OCI-LY7 (cell line): ENCODE data around the gene MMP15. TPM values are rescaled to one million over a fixed set of nuclear protein-coding genes. Genes with fewer than 3 reads are reported as not detected.

Experiments
- BruUV-seq: library from RNA; stranded (reverse); fragments of 400-500 nt; replicated peaks from 2 replicates; lab custom pipeline; 2021; lab: Mats Ljungman, UMichigan
- CTCF ChIA-PET: fragments of 300-600 bp; sonication (Branson Sonifier 250); formaldehyde crosslinking; loops from one replicate; lab custom pipeline; 2022; ENCODE audit warnings: antibody characterized with exemption; ENCODE audit not compliant: unreplicated experiment; lab: Charles Lee
- POLR2A ChIA-PET: fragments of 300-600 bp; sonication (Branson Sonifier 250); formaldehyde crosslinking; loops from one replicate; lab custom pipeline; 2022; ENCODE audit warnings: antibody characterized with exemption; lab: Charles Lee
- DNase-seq: peaks from one replicate; pipeline ENCODE4 v3.0.0-alpha.2; 2015; ENCODE audit warnings: low spot score
- H2AFZ ChIP-seq: fragments of 200-600 bp; sonication (generic), shearing (Covaris generic); 2 replicates; pipeline ENCODE4 v1.6.1; 2014; ENCODE audit warnings: mild to moderate bottlenecking, antibody characterized with exemption, low read length, moderate library complexity
- H3K27ac ChIP-seq: fragments of 200-600 bp; sonication (generic); 2 replicates; pipeline ENCODE4 v1.5.1; 2014; ENCODE audit warnings: mixed run types, low read depth, mild to moderate bottlenecking, moderate library complexity, low read length, inconsistent platforms; ENCODE audit not compliant: poor library complexity, severe bottlenecking
- H3K36me3 ChIP-seq: fragments of 200-600 bp; sonication (generic); 2 replicates; pipeline ENCODE4 v1.6.1; 2014; ENCODE audit warnings: mild to moderate bottlenecking, antibody characterized with exemption, low read length, moderate library complexity, mixed read lengths; ENCODE audit not compliant: insufficient read depth
- H3K4me1 ChIP-seq: fragments of 200-600 bp; sonication (generic); 2 replicates; pipeline ENCODE4 v1.5.1; 2014; ENCODE audit warnings: mild to moderate bottlenecking, low read length; ENCODE audit not compliant: insufficient read depth, poor library complexity, severe bottlenecking
- H3K4me2 ChIP-seq: fragments of 200-600 bp; sonication (generic); 2 replicates; pipeline ENCODE4 v1.6.1; 2014; ENCODE audit warnings: mild to moderate bottlenecking, low read length
- H3K4me3 ChIP-seq: fragments of 200-600 bp; sonication (generic); 2 replicates; pipeline ENCODE4 v1.5.1; 2014; ENCODE audit warnings: mild to moderate bottlenecking, low read depth, low read length; ENCODE audit not compliant: poor library complexity, severe bottlenecking
- H3K79me2 ChIP-seq: fragments of 200-600 bp; sonication (generic); 2 replicates; pipeline ENCODE4 v1.6.1; 2016; ENCODE audit warnings: low read depth, mild to moderate bottlenecking, low read length, moderate library complexity, mixed read lengths; ENCODE audit not compliant: insufficient read depth
- H3K9me2 ChIP-seq: fragments of 200-600 bp; sonication (generic); 2 replicates; pipeline ENCODE4 v1.6.1; 2016; ENCODE audit warnings: mild to moderate bottlenecking, low read length, mixed read lengths; ENCODE audit not compliant: insufficient read depth
- H3K9me3 ChIP-seq: fragments of 200-600 bp; sonication (generic); 2 replicates; pipeline ENCODE4 v1.6.1; 2014; ENCODE audit warnings: mild to moderate bottlenecking, mixed run types, low read length, mixed read lengths
- H4K20me1 ChIP-seq: fragments of 200-600 bp; sonication (generic); 2 replicates; pipeline ENCODE4 v1.6.1; 2014; ENCODE audit warnings: mild to moderate bottlenecking, antibody characterized with exemption, low read length, moderate library complexity, mixed read lengths; ENCODE audit not compliant: insufficient read depth
- CTCF ChIP-seq: fragments of 200-600 bp; sonication (generic); conservative IDR thresholded peaks from 2 replicates; pipeline ENCODE4 v1.5.1; 2014; ENCODE audit warnings: mild to moderate bottlenecking, antibody characterized with exemption, low read length, moderate library complexity, mixed read lengths
- EZH2phosphoT487 ChIP-seq: fragments of 200-600 bp; sonication (generic); IDR thresholded peaks from 2 replicates; pipeline ENCODE4 v1.6.1; 2018; ENCODE audit warnings: low read depth, borderline replicate concordance, mild to moderate bottlenecking, mixed run types, antibody characterized with exemption, low read length, moderate library complexity, mixed read lengths
- intact Hi-C: fragments of 100-400 bp; cut with micrococcal nuclease; formaldehyde crosslinking; loops from one replicate; pipeline ENCODE4 v1.10.0; 2022; ENCODE audit not compliant: unreplicated experiment
- total RNA-seq, 2 experiments: library from RNA; depleted of rRNA in 1 of 2; stranded (reverse); fragments of >200 nt in 1 of 2; shearing (Covaris generic) in 1 of 2; gene quantifications; 2 replicates each; pipeline ENCODE4 v1.2.3, GENCODE V29; 2014 to 2022

Gene MMP15
- total RNA-seq, 2 experiments from 2014 or later = 0.21 TPM; not detected in 1

- peaks cover 8% of the 10 kb centered on the region for H3K4me1 ChIP-seq
- TF ChIP-seq CTCF (peak; percentile 35), EZH2phosphoT487 (no peak)
- no TSS peak for BruUV-seq
Observed at GRCh38 chr16:58018803-58019202, 6.8 kb upstream of the MMP15 start.

GRCh38 chr16:58019866-58020538 lies 5.6 kb upstream of the MMP15 start:
- Histone ChIP-seq H3K36me3 (peaks cover 7% of the 10 kb centered on the region; the same call in 1 of the 2 replicates), H3K9me3 (no peaks in the 10 kb centered on the region), H3K9me2 (no peaks in the 10 kb centered on the region), H2AFZ (no peak overlapping the region), H3K4me2 (no peak overlapping the region), H3K27ac (no peak overlapping the region), H4K20me1 (no peaks in the 10 kb centered on the region), H3K4me3 (no peak overlapping the region), H3K4me1 (peaks cover 8% of the 10 kb centered on the region), H3K79me2 (no peaks in the 10 kb centered on the region)
- intact Hi-C loops = loop anchor here (1.0 kb wide), 1 partner anchor 102 kb away; no protein-coding TSS in a partner anchor
- TF ChIP-seq CTCF = no peak
- TF ChIP-seq EZH2phosphoT487 = no peak
- DNase-seq = peak; percentile 13
- ChIA-PET CTCF (no interaction called here), POLR2A (no interaction called here)
- BruUV-seq = no TSS peak

More at GRCh38 chr16:58018803-58019202, 6.8 kb upstream of the MMP15 start:
- POLR2A ChIA-PET = no interaction called here
- intact Hi-C loops = no loop called here
- H3K27ac ChIP-seq = no peak overlapping the region
- no peak overlapping the region for H3K4me3 ChIP-seq
- H4K20me1 ChIP-seq = no peaks in the 10 kb centered on the region
- H3K36me3 ChIP-seq = peaks cover 9% of the 10 kb centered on the region; the same call in 1 of the 2 replicates
- no peaks in the 10 kb centered on the region for H3K9me3 ChIP-seq
- no peak for DNase-seq
- no peak overlapping the region for H2AFZ ChIP-seq
- H3K4me2 ChIP-seq = no peak overlapping the region
- no peaks in the 10 kb centered on the region for H3K79me2 ChIP-seq
- CTCF ChIA-PET = no interaction called here
- H3K9me2 ChIP-seq = no peaks in the 10 kb centered on the region
